GM18517 (cell line): ENCODE measurements around the gene ASIC2.
"Not testable (repeated sequence)": the region's sequence is repeated elsewhere in the genome, so short reads cannot be mapped to it uniquely, and the experiment has no call there.

Source experiments
- ATAC-seq: cut with Tn5 transposase; IDR thresholded peaks from one replicate; pipeline ENCODE4 v1.9.1; 2021; ENCODE audit warnings: mild to moderate bottlenecking, moderate library complexity; ENCODE audit not compliant: unreplicated experiment

Gene ASIC2

DNA sequence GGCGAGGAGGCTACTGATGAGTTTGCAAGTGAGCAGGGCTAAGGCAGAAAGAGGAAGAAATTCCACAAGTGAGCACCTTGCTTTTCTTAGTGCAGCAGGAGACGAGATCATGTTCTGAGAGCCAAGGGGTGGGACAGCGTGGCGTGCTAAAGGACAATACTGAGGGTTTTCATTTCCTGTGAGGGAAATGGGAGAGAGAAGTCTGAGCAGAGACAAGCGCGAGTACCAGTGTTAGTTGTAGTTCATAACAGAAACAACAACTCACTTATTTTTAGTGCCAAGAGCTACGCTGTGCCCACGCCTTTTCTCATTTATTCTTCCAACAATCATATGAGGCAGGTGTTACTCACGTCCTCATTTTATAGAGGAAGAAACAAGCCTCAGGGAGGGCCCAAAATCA lies 299.1 kb downstream of the ASIC2 start:
- ATAC-seq = peak; percentile 56

- ATAC-seq = no peak
These were observed 300.6 kb downstream of the ASIC2 start for GRCh38 chr17:32992321-32993033.

DNA sequence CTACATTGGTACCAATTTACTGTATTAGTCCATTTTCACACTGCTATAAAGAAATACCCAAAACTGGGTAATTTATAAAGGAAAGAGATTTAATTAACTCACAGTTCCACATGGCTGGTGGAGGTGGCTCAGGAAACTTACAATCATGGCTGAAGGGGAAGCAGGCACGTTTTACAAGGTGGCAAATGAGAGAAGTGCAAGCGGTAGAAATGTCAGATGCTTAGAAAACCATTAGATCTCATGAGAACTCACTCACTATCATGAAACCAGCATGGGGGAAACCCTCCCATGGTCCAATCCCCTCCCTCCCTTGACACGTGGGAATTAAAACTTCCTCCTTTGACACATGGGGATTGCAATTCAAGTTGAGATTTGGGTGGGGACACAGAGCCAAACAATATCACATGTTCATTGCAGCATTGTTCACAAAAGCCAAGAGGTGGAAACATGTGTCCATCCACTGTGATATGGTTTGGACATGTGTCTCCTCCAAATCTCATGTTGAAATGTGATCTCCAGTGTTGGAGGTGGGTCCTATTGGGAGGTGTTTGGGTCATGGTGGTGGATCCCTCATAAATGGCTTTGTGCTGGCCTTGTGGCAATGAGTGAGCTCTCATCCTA lies 304.5 kb downstream of the ASIC2 start:
- ATAC-seq = no peak

GRCh38 chr17:32987868-32988267 lies 305.2 kb downstream of the ASIC2 start:
- not testable (repeated sequence) for ATAC-seq

DNA sequence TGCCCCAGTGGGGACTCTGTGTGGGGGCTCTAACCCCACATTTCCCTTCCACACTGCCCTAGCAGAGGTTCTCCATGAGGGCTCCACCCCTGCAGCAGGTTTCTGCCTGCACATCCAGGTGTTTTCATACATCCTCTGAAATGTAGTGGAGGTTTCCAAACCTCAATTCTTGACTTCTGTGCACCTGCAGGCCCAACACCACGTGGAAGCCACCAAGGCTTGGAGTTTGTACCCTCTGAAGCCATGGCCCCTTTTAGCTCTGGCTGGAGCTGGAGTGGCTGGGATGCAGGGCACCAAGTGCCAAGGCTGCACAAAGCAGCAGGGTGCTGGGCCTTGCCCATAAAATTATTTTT lies 305.7 kb downstream of the ASIC2 start:
- not testable (repeated sequence) for ATAC-seq

GRCh38 chr17:32985050-32985756 lies 307.9 kb downstream of the ASIC2 start:
- no peak for ATAC-seq

- ATAC-seq = not testable (repeated sequence)
These were observed 311.5 kb downstream of the ASIC2 start for GRCh38 chr17:32981611-32982010.

DNA sequence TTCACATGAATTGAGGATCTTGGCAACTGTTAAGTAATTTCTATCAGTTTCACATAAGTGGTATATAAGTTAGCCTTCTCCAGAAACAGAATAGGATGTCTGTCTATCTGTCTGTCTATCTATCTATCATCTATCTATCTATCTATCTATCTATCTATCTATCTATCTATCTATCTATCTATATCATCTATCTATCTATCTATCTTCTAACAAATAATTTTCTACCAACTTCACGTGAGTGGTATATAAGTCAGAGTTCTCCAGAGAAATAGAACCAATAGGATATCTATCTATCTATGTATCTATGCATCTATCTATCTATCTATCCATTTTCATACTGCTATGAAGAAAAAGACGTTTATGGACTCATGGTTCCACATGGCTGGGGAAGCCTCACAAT lies 312.9 kb downstream of the ASIC2 start:
- no peak for ATAC-seq

- ATAC-seq = no peak
These were observed 316.5 kb downstream of the ASIC2 start for GRCh38 chr17:32976605-32977004.

DNA sequence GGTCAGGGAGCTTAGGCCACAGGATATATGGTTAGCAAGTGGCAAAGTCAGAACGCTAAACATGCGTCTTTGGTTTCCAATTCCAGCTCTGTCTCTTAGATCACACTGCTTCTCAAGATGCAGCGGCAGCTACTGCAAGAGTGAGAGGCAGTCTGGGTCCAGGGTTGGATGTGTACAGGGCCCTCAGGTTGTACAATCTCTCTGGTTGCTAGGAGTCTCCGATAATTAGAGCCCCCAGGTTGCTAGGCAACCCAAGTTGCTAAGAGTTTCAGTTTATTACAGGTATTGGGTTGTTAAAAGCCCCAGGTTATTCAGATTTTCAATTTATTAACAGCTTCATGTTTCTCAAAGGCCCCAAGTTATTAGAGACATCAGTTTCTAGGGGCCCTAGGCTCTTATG lies 317.0 kb downstream of the ASIC2 start:
- ATAC-seq = no peak

DNA sequence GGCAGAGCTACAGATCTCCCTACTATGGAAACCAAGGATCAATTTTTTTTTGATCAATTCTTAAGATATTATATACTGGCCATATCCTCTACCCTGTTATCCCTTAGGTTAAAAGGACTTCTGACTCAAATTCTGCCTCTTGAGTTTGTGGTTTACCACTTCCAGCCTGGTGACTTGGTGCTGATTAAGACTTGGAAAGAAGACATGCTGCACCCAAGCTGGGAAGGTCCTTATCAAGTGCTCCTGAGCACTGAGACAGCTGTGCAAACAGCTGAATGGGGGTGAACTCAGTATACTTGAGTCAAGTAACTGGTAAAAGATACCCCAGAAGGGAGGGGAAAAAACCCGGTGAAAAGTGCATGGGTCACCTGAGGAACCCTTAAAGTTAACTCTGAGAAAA lies 321.9 kb downstream of the ASIC2 start:
- ATAC-seq = no peak

DNA sequence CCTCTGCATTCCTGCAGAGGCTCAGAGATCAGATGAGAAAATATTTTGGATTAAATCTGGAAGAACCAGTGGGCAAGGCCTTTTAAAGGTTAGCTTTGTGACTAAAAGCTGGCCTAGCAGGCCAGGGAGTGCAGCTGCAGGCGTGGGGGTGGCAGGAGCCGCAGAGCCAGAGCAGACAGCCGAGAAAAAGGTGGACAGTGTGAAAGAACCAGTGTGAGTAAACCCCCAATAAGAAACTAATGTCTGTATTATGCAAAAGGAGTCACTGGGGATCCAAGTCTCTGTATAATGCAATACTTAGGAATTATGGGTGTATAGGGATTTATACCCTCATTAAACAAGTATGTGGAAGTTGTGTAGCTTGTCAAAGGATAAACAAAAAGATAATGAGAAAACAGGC lies 322.8 kb downstream of the ASIC2 start:
- ATAC-seq = no peak

GRCh38 chr17:32969231-32969630 lies 323.9 kb downstream of the ASIC2 start:
- not testable (repeated sequence) for ATAC-seq

- ATAC-seq = no peak
These were observed 328.6 kb downstream of the ASIC2 start for GRCh38 chr17:32964541-32964940.
